Sigmoid colon (tissue), 4 donors: ENCODE data around the gene GRID2.

Experiments used
- EP300 ChIP-seq, 4 donors: sonication (generic); formaldehyde crosslinking; IDR thresholded peaks; one replicate each; pipeline ENCODE4 v1.6.1; 2017; ENCODE audit warnings: antibody characterized with exemption in 4 of 4
- POLR2A ChIP-seq, 2 donors: fragments of 450-650 bp; IDR thresholded peaks; one replicate each; pipeline ENCODE4 v1.6.1; 2016; ENCODE audit warnings: antibody characterized with exemption in 2 of 2, mild to moderate bottlenecking in 2 of 2, moderate library complexity in 2 of 2
- POLR2AphosphoS5 ChIP-seq, 4 donors: sonication (generic); formaldehyde crosslinking; IDR thresholded peaks; one replicate each; pipeline ENCODE4 v1.6.1; 2017; ENCODE audit warnings: antibody characterized with exemption in 4 of 4
- TF ChIP-seq, protein P1 (sequence below), 4 experiments: fragments of 450-650 bp in 3 of 4; fragments of 200-600 bp in 1 of 4; IDR thresholded peaks; one replicate each; pipeline ENCODE4 v1.5.1; 2016 to 2019; ENCODE audit warnings: antibody characterized with exemption in 4 of 4, mild to moderate bottlenecking in 3 of 4, moderate library complexity in 2 of 4

DNA sequence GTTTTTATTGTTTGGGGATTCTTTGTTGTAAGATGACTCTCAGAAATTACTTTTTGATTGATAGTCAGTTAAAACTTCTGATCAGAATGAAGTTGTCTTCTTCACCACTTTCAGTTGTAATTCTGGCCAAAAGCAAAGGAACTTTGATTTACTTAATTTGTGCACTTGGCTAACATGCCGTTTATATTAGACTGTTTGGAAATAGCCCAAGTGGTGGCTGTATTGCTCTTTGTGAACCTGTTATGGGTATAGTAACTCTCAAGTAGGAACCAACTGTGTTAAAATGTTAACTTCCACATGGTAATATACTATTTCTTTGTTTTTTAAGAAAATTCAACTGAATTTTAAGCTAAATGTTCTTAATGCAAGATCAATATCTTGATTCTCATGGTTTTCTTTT lies 581.9 kb downstream of the GRID2 start:
- TF ChIP-seq, protein P1, sequence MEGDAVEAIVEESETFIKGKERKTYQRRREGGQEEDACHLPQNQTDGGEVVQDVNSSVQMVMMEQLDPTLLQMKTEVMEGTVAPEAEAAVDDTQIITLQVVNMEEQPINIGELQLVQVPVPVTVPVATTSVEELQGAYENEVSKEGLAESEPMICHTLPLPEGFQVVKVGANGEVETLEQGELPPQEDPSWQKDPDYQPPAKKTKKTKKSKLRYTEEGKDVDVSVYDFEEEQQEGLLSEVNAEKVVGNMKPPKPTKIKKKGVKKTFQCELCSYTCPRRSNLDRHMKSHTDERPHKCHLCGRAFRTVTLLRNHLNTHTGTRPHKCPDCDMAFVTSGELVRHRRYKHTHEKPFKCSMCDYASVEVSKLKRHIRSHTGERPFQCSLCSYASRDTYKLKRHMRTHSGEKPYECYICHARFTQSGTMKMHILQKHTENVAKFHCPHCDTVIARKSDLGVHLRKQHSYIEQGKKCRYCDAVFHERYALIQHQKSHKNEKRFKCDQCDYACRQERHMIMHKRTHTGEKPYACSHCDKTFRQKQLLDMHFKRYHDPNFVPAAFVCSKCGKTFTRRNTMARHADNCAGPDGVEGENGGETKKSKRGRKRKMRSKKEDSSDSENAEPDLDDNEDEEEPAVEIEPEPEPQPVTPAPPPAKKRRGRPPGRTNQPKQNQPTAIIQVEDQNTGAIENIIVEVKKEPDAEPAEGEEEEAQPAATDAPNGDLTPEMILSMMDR (IDR thresholded peaks at IDR 0.05): no peak
- TF ChIP-seq POLR2A (IDR thresholded peaks at IDR 0.05): no peak
- no peak for TF ChIP-seq EP300 (IDR thresholded peaks at IDR 0.05)
- TF ChIP-seq POLR2AphosphoS5 (IDR thresholded peaks at IDR 0.05): no peak
